ENCODE results near the gene GRM8. TPM values are rescaled to one million over a fixed set of nuclear protein-coding genes. Genes with fewer than 3 reads are reported as not detected.

GRM8 gene
- total and polyA plus RNA-seq, 2 experiments from 2014 or later = 0.92 to 1.3 TPM

DNA sequence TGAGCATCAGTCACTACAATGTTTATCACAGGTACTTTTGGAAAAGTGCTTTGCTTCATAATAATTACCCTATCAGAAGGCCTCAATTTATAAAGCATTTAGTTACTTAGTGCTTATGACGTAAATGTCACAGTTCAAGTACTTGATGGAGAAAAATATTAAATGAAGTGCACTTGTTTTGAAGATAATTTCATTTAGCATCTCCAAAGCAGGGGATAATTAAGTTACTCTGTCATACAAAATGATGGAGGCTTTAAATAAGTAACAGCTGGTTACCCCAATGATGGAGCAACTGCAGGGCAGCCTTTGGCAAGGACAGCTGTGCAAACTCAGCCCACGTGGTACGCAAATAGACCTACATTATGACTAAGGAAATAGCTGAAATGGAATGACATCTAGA, 768.8 kb downstream of the GRM8 start:
- H3K4me3 ChIP-seq = no peak overlapping the region
- H3K9me3 ChIP-seq (ENCODE audit: low read depth) = no peaks in the 10 kb centered on the region
- no peaks in the 10 kb centered on the region for H3K36me3 ChIP-seq
- no peaks in the 10 kb centered on the region for H3K27me3 ChIP-seq
- DNase-seq (ENCODE audit: low read depth in 1 of 2, low spot score in 1 of 2) = no peak
- no peaks in the 10 kb centered on the region for H3K4me1 ChIP-seq (ENCODE audit: low read depth)
- TF ChIP-seq, protein P1, sequence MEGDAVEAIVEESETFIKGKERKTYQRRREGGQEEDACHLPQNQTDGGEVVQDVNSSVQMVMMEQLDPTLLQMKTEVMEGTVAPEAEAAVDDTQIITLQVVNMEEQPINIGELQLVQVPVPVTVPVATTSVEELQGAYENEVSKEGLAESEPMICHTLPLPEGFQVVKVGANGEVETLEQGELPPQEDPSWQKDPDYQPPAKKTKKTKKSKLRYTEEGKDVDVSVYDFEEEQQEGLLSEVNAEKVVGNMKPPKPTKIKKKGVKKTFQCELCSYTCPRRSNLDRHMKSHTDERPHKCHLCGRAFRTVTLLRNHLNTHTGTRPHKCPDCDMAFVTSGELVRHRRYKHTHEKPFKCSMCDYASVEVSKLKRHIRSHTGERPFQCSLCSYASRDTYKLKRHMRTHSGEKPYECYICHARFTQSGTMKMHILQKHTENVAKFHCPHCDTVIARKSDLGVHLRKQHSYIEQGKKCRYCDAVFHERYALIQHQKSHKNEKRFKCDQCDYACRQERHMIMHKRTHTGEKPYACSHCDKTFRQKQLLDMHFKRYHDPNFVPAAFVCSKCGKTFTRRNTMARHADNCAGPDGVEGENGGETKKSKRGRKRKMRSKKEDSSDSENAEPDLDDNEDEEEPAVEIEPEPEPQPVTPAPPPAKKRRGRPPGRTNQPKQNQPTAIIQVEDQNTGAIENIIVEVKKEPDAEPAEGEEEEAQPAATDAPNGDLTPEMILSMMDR (IDR thresholded peaks at IDR 0.05; ENCODE audit: low read depth, low read length) = no peak
- H3K27ac ChIP-seq = no peak overlapping the region

DNA sequence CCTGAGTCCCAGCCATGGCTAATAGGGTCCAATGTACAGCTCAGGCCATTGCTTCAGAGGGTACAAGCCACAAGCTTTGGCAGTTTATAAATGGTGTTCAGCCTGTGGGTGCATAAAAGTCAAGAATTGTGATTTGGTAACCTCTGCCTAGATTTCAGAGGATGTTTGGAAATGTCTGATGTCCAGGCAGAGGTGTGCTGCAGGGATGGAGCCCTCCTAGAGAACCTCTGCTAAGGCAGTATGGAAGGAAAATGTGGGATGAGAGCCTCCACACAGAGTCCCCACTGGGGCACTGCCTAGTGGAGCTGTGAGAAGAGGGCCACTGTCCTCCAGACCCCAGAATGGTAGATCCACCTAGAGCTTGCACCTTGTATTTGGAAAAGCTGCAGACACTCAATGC, 779.9 kb downstream of the GRM8 start:
- TF ChIP-seq, protein P1 (IDR thresholded peaks at IDR 0.05; ENCODE audit: low read depth, low read length) = no peak
- DNase-seq (ENCODE audit: low read depth in 1 of 2, low spot score in 1 of 2) = no peak
- Histone ChIP-seq H3K27ac (no peak overlapping the region), H3K4me1 (ENCODE audit: low read depth) (no peaks in the 10 kb centered on the region), H3K27me3 (no peaks in the 10 kb centered on the region), H3K36me3 (no peaks in the 10 kb centered on the region), H3K9me3 (ENCODE audit: low read depth) (no peaks in the 10 kb centered on the region), H3K4me3 (no peak overlapping the region)

DNA sequence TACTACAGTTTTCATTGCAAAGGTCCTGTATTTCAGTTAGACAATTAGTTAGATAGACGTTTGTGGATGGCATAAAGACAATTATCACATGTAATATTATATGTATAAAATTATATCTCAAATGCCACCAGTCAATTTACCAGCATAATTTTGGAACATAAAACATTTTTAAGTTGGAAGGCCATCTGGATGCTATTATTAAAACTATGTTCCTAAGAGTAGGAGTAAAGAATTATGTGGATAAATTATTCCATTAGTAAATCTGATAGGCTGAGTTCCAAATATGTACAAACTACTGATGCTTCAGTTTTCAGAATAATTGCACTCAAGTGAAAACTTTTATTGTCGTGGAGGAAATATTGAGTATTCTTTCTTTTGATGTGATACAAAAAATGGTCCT, 790.3 kb downstream of the GRM8 start:
- H3K36me3 ChIP-seq = no peaks in the 10 kb centered on the region
- no peak overlapping the region for H3K4me3 ChIP-seq
- no peaks in the 10 kb centered on the region for H3K4me1 ChIP-seq (ENCODE audit: low read depth)
- no peaks in the 10 kb centered on the region for H3K9me3 ChIP-seq (ENCODE audit: low read depth)
- TF ChIP-seq, protein P1 (IDR thresholded peaks at IDR 0.05; ENCODE audit: low read depth, low read length) = no peak
- no peak for DNase-seq (ENCODE audit: low read depth in 1 of 2, low spot score in 1 of 2)
- H3K27ac ChIP-seq = no peak overlapping the region
- H3K27me3 ChIP-seq = no peaks in the 10 kb centered on the region

DNA sequence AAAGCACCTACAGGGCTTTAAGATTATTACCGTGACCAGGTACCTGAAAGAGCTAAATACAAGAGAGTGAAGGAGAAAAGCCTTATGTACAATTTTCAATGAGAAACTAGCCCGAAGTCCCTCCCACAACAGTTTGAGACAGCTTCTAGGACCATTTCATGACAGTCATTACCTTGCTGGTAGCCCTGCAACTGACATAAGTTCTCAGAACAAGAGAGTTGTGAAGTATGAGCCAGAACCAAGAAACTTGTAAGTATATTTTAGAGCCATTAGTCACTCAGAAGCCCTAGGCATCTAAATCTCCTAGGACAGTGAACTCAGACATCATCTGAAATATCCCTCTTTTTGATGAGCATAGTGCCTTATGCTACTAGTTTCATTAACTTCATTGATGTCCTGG, 792.1 kb downstream of the GRM8 start:
- TF ChIP-seq, protein P1 (IDR thresholded peaks at IDR 0.05; ENCODE audit: low read depth, low read length) = no peak
- no peak for DNase-seq (ENCODE audit: low read depth in 1 of 2, low spot score in 1 of 2)
- H3K36me3 ChIP-seq = no peaks in the 10 kb centered on the region
- H3K27me3 ChIP-seq = no peaks in the 10 kb centered on the region
- H3K4me3 ChIP-seq = no peak overlapping the region
- no peaks in the 10 kb centered on the region for H3K9me3 ChIP-seq (ENCODE audit: low read depth)
- H3K4me1 ChIP-seq (ENCODE audit: low read depth) = no peaks in the 10 kb centered on the region
- no peak overlapping the region for H3K27ac ChIP-seq

DNA sequence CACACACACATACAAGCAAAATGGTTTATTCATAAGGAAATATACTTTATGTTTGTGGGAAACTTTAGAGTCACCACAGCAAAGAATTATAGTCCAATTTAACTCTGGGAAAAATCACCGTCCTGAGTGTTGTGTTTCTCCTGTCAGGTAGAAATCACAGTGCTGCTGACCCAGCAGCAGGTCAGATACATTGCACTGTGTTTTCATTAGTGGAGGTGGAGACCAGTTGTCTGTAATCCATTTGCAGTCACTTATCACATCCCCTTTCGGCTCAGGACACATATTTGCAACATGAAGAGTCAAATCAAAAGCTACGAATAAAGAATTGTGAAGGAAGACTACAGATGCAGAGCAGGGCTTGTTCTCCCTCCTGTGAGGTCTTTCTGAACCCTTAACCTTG, 799.6 kb downstream of the GRM8 start:
- no peaks in the 10 kb centered on the region for H3K4me1 ChIP-seq (ENCODE audit: low read depth)

More for the DNA sequence above, 799.6 kb downstream of the GRM8 start:
- Histone ChIP-seq H3K9me3 (ENCODE audit: low read depth) (no peaks in the 10 kb centered on the region), H3K36me3 (no peaks in the 10 kb centered on the region), H3K4me3 (no peak overlapping the region), H3K27ac (no peak overlapping the region), H3K27me3 (no peaks in the 10 kb centered on the region)
- TF ChIP-seq, protein P1 (IDR thresholded peaks at IDR 0.05; ENCODE audit: low read depth, low read length) = no peak
- no peak for DNase-seq (ENCODE audit: low read depth in 1 of 2, low spot score in 1 of 2)
